OCI-LY3 (cell line): ENCODE results near the gene ETV1.

Experiments
- CTCF ChIP-seq: fragments of 200-600, 300-600 bp; sonication (generic); IDR thresholded peaks from 2 replicates; pipeline ENCODE4 v1.5.1; 2014; ENCODE audit warnings: antibody characterized with exemption, low read length, low read depth
- EZH2phosphoT487 ChIP-seq: fragments of 200-600 bp; shearing (Covaris generic); IDR thresholded peaks from 2 replicates; pipeline ENCODE4 v1.6.1; 2018; ENCODE audit warnings: antibody characterized with exemption, mixed run types, low read depth

- TF ChIP-seq CTCF (no peak), EZH2phosphoT487 (no peak)
Observed at GRCh38 chr7:13901577-13901976, 87.9 kb downstream of the ETV1 start.
